T1000 (cell line): ENCODE results near the gene LITAF.
"Not testable (repeated sequence)": the region's sequence is repeated elsewhere in the genome, so short reads cannot be mapped to it uniquely, and the experiment has no call there.

ENCODE experiments used
- DNase-seq: peaks from one replicate; lab custom pipeline; 2025; ENCODE audit warnings: mixed read lengths; lab: John Stamatoyannopoulos, UW

LITAF gene

GRCh38 chr16:11572301-11572995, 14.3 kb downstream of the LITAF start:
- no peak for DNase-seq

- no peak for DNase-seq
These were observed 15.2 kb downstream of the LITAF start for GRCh38 chr16:11571549-11571948.

GRCh38 chr16:11570806-11571205, 15.9 kb downstream of the LITAF start:
- no peak for DNase-seq

- DNase-seq, result no peak
These were observed 16.5 kb downstream of the LITAF start for GRCh38 chr16:11570258-11570657.

GRCh38 chr16:11566398-11566797, 20.3 kb downstream of the LITAF start:
- DNase-seq, result no peak

- no peak for DNase-seq
These were observed 21.1 kb downstream of the LITAF start for GRCh38 chr16:11565665-11566064.

- no peak for DNase-seq
These were observed 22.4 kb downstream of the LITAF start for GRCh38 chr16:11564046-11564926.

GRCh38 chr16:11563493-11564040, 23.2 kb downstream of the LITAF start:
- DNase-seq, result no peak

- no peak for DNase-seq
These were observed 23.8 kb downstream of the LITAF start for GRCh38 chr16:11562941-11563340.

GRCh38 chr16:11562411-11562810, 24.3 kb downstream of the LITAF start:
- no peak for DNase-seq

GRCh38 chr16:11561856-11562255, 24.9 kb downstream of the LITAF start:
- no peak for DNase-seq

- no peak for DNase-seq
These were observed 25.3 kb downstream of the LITAF start for GRCh38 chr16:11561454-11561805.

GRCh38 chr16:11560701-11561453, 25.8 kb downstream of the LITAF start:
- no peak for DNase-seq

- not testable (repeated sequence) for DNase-seq
These were observed 28.4 kb downstream of the LITAF start for GRCh38 chr16:11558308-11558823.

GRCh38 chr16:11557801-11558200, 28.9 kb downstream of the LITAF start:
- DNase-seq, result no peak

GRCh38 chr16:11556945-11557720, 29.6 kb downstream of the LITAF start:
- no peak for DNase-seq

- no peak for DNase-seq
These were observed 30.4 kb downstream of the LITAF start for GRCh38 chr16:11556214-11556819.

- no peak for DNase-seq
These were observed 32.7 kb downstream of the LITAF start for GRCh38 chr16:11554053-11554452.

GRCh38 chr16:11553371-11553770, 33.3 kb downstream of the LITAF start:
- DNase-seq, result no peak

- no peak for DNase-seq
These were observed 34.3 kb downstream of the LITAF start for GRCh38 chr16:11552440-11552839.

GRCh38 chr16:11551842-11552241, 34.9 kb downstream of the LITAF start:
- no peak for DNase-seq
